A549 (cell line): ENCODE measurements around the gene JOSD2. TPM values are rescaled to one million over a fixed set of nuclear protein-coding genes. Genes with fewer than 3 reads are reported as not detected.

Experiments
- ATAC-seq, 2 experiments: fragments of 200-7000 bp in 1 of 2; fragments of >200 bp in 1 of 2; cut with Nextera tagmentation in 1 of 2; cut with Tn5 transposase in 1 of 2; 3 replicates each; pipeline versions ENCODE4 v1.8.0 to v1.9.1; 2018 to 2020; ENCODE audit warnings: mild to moderate bottlenecking in 1 of 2, moderate library complexity in 1 of 2
- CTCF ChIA-PET: fragments of 300-600 bp; sonication (Branson Sonifier 250); formaldehyde crosslinking; extraction: SDS; loops from one replicate; lab custom pipeline; 2021; ENCODE audit warnings: antibody characterized with exemption, inconsistent platforms; lab: Yijun Ruan, JAX
- POLR2A ChIA-PET: fragments of 350-600 bp; formaldehyde crosslinking; extraction: SDS; loops from one replicate; lab custom pipeline; 2021; ENCODE audit warnings: antibody characterized with exemption, inconsistent platforms; lab: Yijun Ruan, JAX
- DNase-seq, 2 experiments: peaks; one replicate each; pipeline versions ENCODE4 v3.0.0 to v3.0.0-alpha.2; 2011 to 2016; ENCODE audit warnings: low read depth in 1 of 2, low spot score in 1 of 2
- FAIRE-seq: peaks from 2 replicates; lab custom pipeline; 2011; peaks lifted over from hg19 to GRCh38; lab: Jason Lieb, UNC
- H3K27ac ChIP-seq, 2 experiments: fragments of >200 bp; sonication (Bioruptor Twin); formaldehyde crosslinking; 3 replicates each; pipeline ENCODE4 v1.5.1; 2016 to 2017
- H3K4me1 ChIP-seq: fragments of >200 bp; sonication (Bioruptor Twin); formaldehyde crosslinking; 3 replicates; pipeline ENCODE4 v1.6.1; 2016
- H3K4me2 ChIP-seq: fragments of >200 bp; sonication (Bioruptor Twin); formaldehyde crosslinking; 3 replicates; pipeline ENCODE4 v1.6.1; 2016
- H3K4me3 ChIP-seq: fragments of >200 bp; sonication (Bioruptor Twin); formaldehyde crosslinking; 3 replicates; pipeline ENCODE4 v1.5.1; 2016
- H3K9me3 ChIP-seq: fragments of >200 bp; sonication (Bioruptor Twin); formaldehyde crosslinking; 3 replicates; pipeline ENCODE4 v1.6.1; 2016
- CEBPB ChIP-seq, 2 experiments: fragments of >200 bp in 1 of 2; sonication (Bioruptor Twin) in 1 of 2; formaldehyde crosslinking in 1 of 2; IDR thresholded peaks; 2 replicates each; pipeline ENCODE4 v1.6.1; 2012 to 2016
- E2F6 ChIP-seq: IDR thresholded peaks from 2 replicates; pipeline ENCODE4 v1.6.1; 2012; ENCODE audit warnings: low read depth, borderline replicate concordance
- EHF ChIP-seq: fragments of 250-450 bp; sonication (Bioruptor Pico); IDR thresholded peaks from 2 replicates; pipeline ENCODE4 v1.5.0; 2020; ENCODE audit warnings: mild to moderate bottlenecking
- ESRRA ChIP-seq: fragments of 150-350 bp; IDR thresholded peaks from 2 replicates; pipeline ENCODE4 v1.6.1; 2014; ENCODE audit warnings: mild to moderate bottlenecking, low read length, borderline replicate concordance
- FOSB ChIP-seq: fragments of 250-450 bp; sonication (Bioruptor Pico); IDR thresholded peaks from 2 replicates; pipeline ENCODE4 v1.5.0; 2020; ENCODE audit warnings: mild to moderate bottlenecking, moderate library complexity
- FOXS1 ChIP-seq: fragments of 250-450 bp; sonication (Bioruptor Pico); IDR thresholded peaks from 2 replicates; pipeline ENCODE4 v1.5.0; 2020; ENCODE audit warnings: mild to moderate bottlenecking, moderate library complexity
- HDAC2 ChIP-seq: fragments of 200-600 bp; sonication (generic); IDR thresholded peaks from 2 replicates; pipeline ENCODE4 v1.6.1; 2016
- HES2 ChIP-seq: fragments of >200 bp; sonication (Bioruptor Twin); formaldehyde crosslinking; IDR thresholded peaks from 2 replicates; pipeline ENCODE4 v1.6.1; 2016
- KDM1A ChIP-seq: fragments of 200-600 bp; sonication (generic); IDR thresholded peaks from 2 replicates; pipeline ENCODE4 v1.6.1; 2016; ENCODE audit warnings: low read depth, mild to moderate bottlenecking
- KDM5A ChIP-seq: fragments of 200-600 bp; sonication (generic); IDR thresholded peaks from 2 replicates; pipeline ENCODE4 v1.6.1; 2016; ENCODE audit warnings: antibody characterized with exemption, mild to moderate bottlenecking
- MAFK ChIP-seq: fragments of 450-650 bp; IDR thresholded peaks from 2 replicates; pipeline ENCODE4 v1.6.1; 2014; ENCODE audit not compliant: partially characterized antibody
- MAX ChIP-seq: IDR thresholded peaks from 2 replicates; pipeline ENCODE4 v1.6.1; 2012
- MYC ChIP-seq: IDR thresholded peaks from 2 replicates; pipeline ENCODE4 v1.6.1; 2012; ENCODE audit warnings: mild to moderate bottlenecking, inconsistent platforms, low read length, improper control_type of control experiment, borderline replicate concordance
- NFE2L2 ChIP-seq: fragments of 150-350 bp; conservative IDR thresholded peaks from 2 replicates; pipeline ENCODE4 v1.6.1; 2014; ENCODE audit warnings: low read length
- RCOR1 ChIP-seq: fragments of 150-350 bp; IDR thresholded peaks from 2 replicates; pipeline ENCODE4 v1.6.1; 2014; ENCODE audit warnings: antibody characterized with exemption, low read length, low read depth
- RNF2 ChIP-seq: fragments of 200-600 bp; sonication (generic); IDR thresholded peaks from 2 replicates; pipeline ENCODE4 v1.6.1; 2016; ENCODE audit warnings: low read depth, mild to moderate bottlenecking, antibody characterized with exemption, moderate library complexity, borderline replicate concordance
- TP53 ChIP-seq: fragments of 250-450 bp; sonication (Bioruptor Pico); IDR thresholded peaks from 2 replicates; pipeline ENCODE4 v1.5.0; 2021; ENCODE audit warnings: mild to moderate bottlenecking, moderate library complexity
- USF2 ChIP-seq: fragments of 450-650 bp; IDR thresholded peaks from 2 replicates; pipeline ENCODE4 v1.6.1; 2014; ENCODE audit warnings: antibody characterized with exemption
- ZNF302 ChIP-seq: fragments of 250-450 bp; sonication (Bioruptor Pico); IDR thresholded peaks from 2 replicates; pipeline ENCODE4 v1.9.0; 2021; ENCODE audit warnings: inconsistent platforms, mild to moderate bottlenecking, moderate library complexity
- ZSCAN20 ChIP-seq: fragments of 250-450 bp; sonication (Bioruptor Pico); IDR thresholded peaks from 2 replicates; pipeline ENCODE4 v1.8.0; 2022; ENCODE audit warnings: mild to moderate bottlenecking, moderate library complexity
- WGBS: methylation state at CpG from one replicate; pipeline ENCODE4 v1.1.6; 2017; ENCODE audit errors: missing lambda C conversion rate; 5-methylcytosine and 5-hydroxymethylcytosine counted together
- polyA plus RNA-seq, 4 experiments: library from polyadenylated mRNA; depleted of rRNA in 3 of 4; stranded (reverse); fragments of >200 nt; fragmentation: RNase III in 1 of 4; extraction: RNeasy Plus Mini Kit Qiagen cat#74134 plus additional on column Dnase treatment in 1 of 4; gene quantifications; 2 replicates in 3 of 4; 3 replicates in 1 of 4; pipeline ENCODE4 v1.2.3, GENCODE V29; 2011 to 2017

The JOSD2 gene
- polyA plus RNA-seq, 2 of the 4 experiments (the other 2 are of a cell fraction), result 24.2 to 61.7 TPM

GRCh38 chr19:50522881-50523280 is 11.9 kb upstream of the JOSD2 start:
- Histone ChIP-seq H3K4me2 (no peak overlapping the region), H3K4me3 (no peak overlapping the region), H3K9me3 (no peaks in the 10 kb centered on the region; the same call in 2 of the 3 replicates), H3K4me1 (no peaks in the 10 kb centered on the region), H3K27ac (no peak overlapping the region)
- DNase-seq (no peak), ATAC-seq (no peak), FAIRE-seq (no peak)
- ChIA-PET CTCF (interaction anchor here (1.0 to 10.7 kb wide), 5 partner anchors 12 to 261 kb away, joined by 3 to 91 read pairs (median 6); no protein-coding TSS in a partner anchor), POLR2A (no interaction called here)
- WGBS, result 71% methylated on average over 10 of the region's 10 CpGs
- no peak for TF ChIP-seq EHF
- TF ChIP-seq MAX, result no peak
- no peak for TF ChIP-seq ZSCAN20
- no peak for TF ChIP-seq CEBPB (IDR thresholded peaks at IDR 0.05)
- TF ChIP-seq NFE2L2, result no peak
- TF ChIP-seq USF2, result no peak
- TF ChIP-seq ESRRA, result no peak
- no peak for TF ChIP-seq RCOR1
- TF ChIP-seq RNF2, result no peak
- no peak for TF ChIP-seq MAFK
- TF ChIP-seq ZNF302, result no peak
- TF ChIP-seq KDM1A, result no peak
- TF ChIP-seq KDM5A, result no peak

- POLR2A ChIA-PET, result no interaction called here
- Histone ChIP-seq H3K4me3 (no peak overlapping the region), H3K4me2 (no peak overlapping the region), H3K9me3 (no peaks in the 10 kb centered on the region; the same call in 2 of the 3 replicates)
- 66% methylated on average over 17 of the region's 17 CpGs for WGBS
- no peak for TF ChIP-seq FOXS1
- no peak for TF ChIP-seq MYC
- TF ChIP-seq RNF2, result no peak
- TF ChIP-seq, all 56 proteins: peak for 0
- DNase-seq (no peak), ATAC-seq (no peak), FAIRE-seq (no peak)
- no peak overlapping the region for H3K27ac ChIP-seq
- CTCF ChIA-PET, result interaction anchor here (0.6 to 10.7 kb wide), 5 partner anchors 16 to 855 kb away, joined by 3 to 91 read pairs (median 6); no protein-coding TSS in a partner anchor
- H3K4me1 ChIP-seq, result peaks cover 10% of the 10 kb centered on the region; the same call in 1 of the 3 replicates
Measured at GRCh38 chr19:50520822-50521465, 10.0 kb upstream of the JOSD2 start.

GRCh38 chr19:50519006-50519575 is 8.1 kb upstream of the JOSD2 start:
- ATAC-seq, result no peak
- no peak overlapping the region for H3K27ac ChIP-seq
- no peak overlapping the region for H3K4me2 ChIP-seq
- no peak overlapping the region for H3K4me3 ChIP-seq
- peaks cover 10% of the 10 kb centered on the region; the same call in 1 of the 3 replicates for H3K4me1 ChIP-seq
- 92% methylated on average over 40 of the region's 40 CpGs for WGBS
- CTCF ChIA-PET, result interaction anchor here (0.6 to 5.6 kb wide), 6 partner anchors 16 to 151 kb away, joined by 3 to 38 read pairs (median 4); no protein-coding TSS in a partner anchor
- POLR2A ChIA-PET, result no interaction called here
- FAIRE-seq, result no peak
- no peak for TF ChIP-seq MAX
- no peak for TF ChIP-seq TP53 (CRISPR knock-in tag)
- no peak for TF ChIP-seq FOSB
- no peak for TF ChIP-seq ZSCAN20
- no peak for TF ChIP-seq HES2
- no peak for TF ChIP-seq EHF
- TF ChIP-seq E2F6, result no peak
- no peak for TF ChIP-seq HDAC2
- H3K9me3 ChIP-seq, result no peaks in the 10 kb centered on the region; the same call in 2 of the 3 replicates
- DNase-seq, result no peak
